HG03045 (cell line): ENCODE data around the gene MTM1.

Experiments
- ATAC-seq: cut with Tn5 transposase; IDR thresholded peaks from one replicate; pipeline ENCODE4 v1.9.1; 2021; ENCODE audit warnings: mild to moderate bottlenecking, moderate library complexity; ENCODE audit not compliant: unreplicated experiment

Gene MTM1

GRCh38 chrX:150568320-150569154 lies at the start of gene MTM1:
TSS of gene MTM1 (plus strand) at chrX:150568621. CDS start at chrX:150592615, 23,994 bp downstream.
- ATAC-seq = peak; percentile 95

GRCh38 chrX:150522494-150522893 lies 45.9 kb upstream of the MTM1 start:
- no peak for ATAC-seq

- no peak for ATAC-seq
Observed at GRCh38 chrX:150525061-150525919, 43.1 kb upstream of the MTM1 start.

- no peak for ATAC-seq
Observed at GRCh38 chrX:150526692-150527091, 41.7 kb upstream of the MTM1 start.

- ATAC-seq = no peak
Observed at GRCh38 chrX:150527108-150527507, 41.3 kb upstream of the MTM1 start.

GRCh38 chrX:150529587-150529986 lies 38.8 kb upstream of the MTM1 start:
- ATAC-seq = no peak

GRCh38 chrX:150530821-150531220 lies 37.6 kb upstream of the MTM1 start:
- no peak for ATAC-seq

- ATAC-seq = no peak
Observed at GRCh38 chrX:150531467-150531866, 37.0 kb upstream of the MTM1 start.

GRCh38 chrX:150533863-150534262 lies 34.6 kb upstream of the MTM1 start:
- ATAC-seq = no peak

- no peak for ATAC-seq
Observed at GRCh38 chrX:150536455-150537116, 31.8 kb upstream of the MTM1 start.

GRCh38 chrX:150537851-150538250 lies 30.6 kb upstream of the MTM1 start:
- no peak for ATAC-seq

GRCh38 chrX:150540965-150541364 lies 27.5 kb upstream of the MTM1 start:
- ATAC-seq = no peak

GRCh38 chrX:150542846-150543229 lies 25.6 kb upstream of the MTM1 start:
- peak; percentile 22 for ATAC-seq

- ATAC-seq = peak; percentile 51
Observed at GRCh38 chrX:150543230-150544155, 24.9 kb upstream of the MTM1 start.

- ATAC-seq = no peak
Observed at GRCh38 chrX:150544222-150544787, 24.1 kb upstream of the MTM1 start.

GRCh38 chrX:150544835-150545770 lies 23.3 kb upstream of the MTM1 start:
- no peak for ATAC-seq

- ATAC-seq = no peak
Observed at GRCh38 chrX:150546711-150547153, 21.7 kb upstream of the MTM1 start.

GRCh38 chrX:150547375-150548115 lies 20.9 kb upstream of the MTM1 start:
- peak; percentile 64 for ATAC-seq
